Neural progenitor cell (in vitro differentiated cells): ENCODE results near the gene CACHD1. TPM values are rescaled to one million over a fixed set of nuclear protein-coding genes. Genes with fewer than 3 reads are reported as not detected.

Experiments used
- DNase-seq: peaks from one replicate; pipeline ENCODE4 v3.0.0-alpha.2; 2016; ENCODE audit warnings: low spot score
- H2AFZ ChIP-seq: fragments of 200-600 bp; sonication (generic); replicated peaks from 2 replicates; pipeline ENCODE4 v1.6.1; 2016; ENCODE audit warnings: antibody characterized with exemption
- H3F3A ChIP-seq: fragments of 200-600 bp; sonication (generic); 2 replicates; pipeline ENCODE4 v1.6.1; 2016; ENCODE audit warnings: antibody characterized with exemption, low read depth
- H3K27ac ChIP-seq: fragments of 200-600 bp; sonication (generic); 2 replicates; pipeline ENCODE4 v1.5.1; 2016; ENCODE audit warnings: mild to moderate bottlenecking
- H3K27me3 ChIP-seq: fragments of 200-600 bp; sonication (generic); 2 replicates; pipeline ENCODE4 v1.6.1; 2016; ENCODE audit warnings: mild to moderate bottlenecking, moderate library complexity
- H3K36me3 ChIP-seq: fragments of 200-600 bp; sonication (generic); 2 replicates; pipeline ENCODE4 v1.5.1; 2016
- H3K4me1 ChIP-seq: fragments of 200-600 bp; sonication (generic); 2 replicates; pipeline ENCODE4 v1.6.1; 2016; ENCODE audit warnings: mixed run types
- H3K4me2 ChIP-seq: fragments of 200-600 bp; sonication (generic); 2 replicates; pipeline ENCODE4 v1.6.1; 2016
- H3K4me3 ChIP-seq: fragments of 200-600 bp; sonication (generic); 2 replicates; pipeline ENCODE4 v1.5.1; 2016
- H3K79me2 ChIP-seq: fragments of 200-600 bp; sonication (generic); 2 replicates; pipeline ENCODE4 v1.6.1; 2016; ENCODE audit warnings: low read depth
- H3K9ac ChIP-seq: fragments of 200-600 bp; sonication (generic); 2 replicates; pipeline ENCODE4 v1.6.1; 2016
- H3K9me3 ChIP-seq: fragments of 200-600 bp; sonication (generic); 2 replicates; pipeline ENCODE4 v1.5.1; 2016; ENCODE audit warnings: low read depth
- H4K20me1 ChIP-seq: fragments of 200-600 bp; sonication (generic); 2 replicates; pipeline ENCODE4 v1.6.1; 2016; ENCODE audit warnings: low read depth
- H3K27ac Mint-ChIP-seq: 3 replicates; pipeline ENCODE4 v1.8.0; 2021; ENCODE audit warnings: mixed read lengths
- H3K27me3 Mint-ChIP-seq: 2 replicates; pipeline ENCODE4 v1.8.0; 2022; ENCODE audit warnings: low read depth, mild to moderate bottlenecking, inconsistent platforms, moderate library complexity, mixed read lengths; ENCODE audit not compliant: insufficient read depth
- H3K36me3 Mint-ChIP-seq: 3 replicates; pipeline ENCODE4 v1.8.0; 2021; ENCODE audit warnings: mixed read lengths
- H3K4me1 Mint-ChIP-seq: 3 replicates; pipeline ENCODE4 v1.8.0; 2021; ENCODE audit warnings: mixed read lengths
- H3K4me3 Mint-ChIP-seq: 3 replicates; pipeline ENCODE4 v1.8.0; 2021; ENCODE audit warnings: mild to moderate bottlenecking, moderate library complexity, mixed read lengths
- H3K9me3 Mint-ChIP-seq: 3 replicates; pipeline ENCODE4 v1.8.0; 2020; ENCODE audit warnings: mixed read lengths
- CTCF ChIP-seq: fragments of 200-600 bp; sonication (generic); IDR thresholded peaks from 2 replicates; pipeline ENCODE4 v1.5.1; 2017; ENCODE audit warnings: antibody characterized with exemption, mild to moderate bottlenecking
- EZH2 ChIP-seq: fragments of 200-600 bp; sonication (generic); IDR thresholded peaks from 2 replicates; pipeline ENCODE4 v1.6.1; 2017; ENCODE audit warnings: antibody characterized with exemption, mild to moderate bottlenecking, moderate library complexity
- EZH2phosphoT487 ChIP-seq: fragments of 200-600 bp; sonication (generic); IDR thresholded peaks from 2 replicates; pipeline ENCODE4 v1.6.1; 2017; ENCODE audit warnings: antibody characterized with exemption
- total RNA-seq: library from RNA; depleted of rRNA; stranded (reverse); fragments of >200 nt; gene quantifications from 2 replicates; pipeline ENCODE4 v1.2.3, GENCODE V29; 2015; ENCODE audit warnings: low replicate concordance

The CACHD1 gene
- total RNA-seq, 1 donor from 2014 or later = 61.0 TPM

DNA sequence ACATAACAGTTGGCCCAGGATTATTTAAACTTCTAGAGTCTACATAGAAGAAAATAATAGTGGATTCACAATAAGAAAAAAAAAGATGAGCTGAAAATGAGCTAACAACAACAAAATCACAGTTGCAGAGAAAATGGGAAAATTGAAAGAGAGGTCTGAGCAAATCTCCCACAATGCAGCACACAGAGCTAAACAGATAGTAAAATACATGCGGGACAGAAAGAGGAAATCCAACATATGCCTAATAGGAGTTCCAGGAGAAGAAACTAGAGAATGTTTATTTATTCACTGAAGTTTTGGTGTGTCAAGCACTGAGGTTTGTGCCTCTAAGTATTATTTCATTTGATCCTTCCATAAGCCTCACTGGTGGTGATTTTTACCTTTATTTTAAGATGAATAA, 45.5 kb upstream of the CACHD1 start:
- no peaks in the 10 kb centered on the region for H3K9me3 ChIP-seq
- Mint-ChIP-seq H3K4me3 (no peak overlapping the region), H3K4me1 (no peaks in the 10 kb centered on the region), H3K27me3 (peaks cover 2% of the 10 kb centered on the region), H3K36me3 (no peaks in the 10 kb centered on the region), H3K9me3 (no peaks in the 10 kb centered on the region), H3K27ac (no peak overlapping the region)
- H3K9ac ChIP-seq = no peak overlapping the region
- H2AFZ ChIP-seq = no peak overlapping the region
- no peaks in the 10 kb centered on the region for H3K27me3 ChIP-seq
- TF ChIP-seq EZH2 = no peak
- no peak for TF ChIP-seq CTCF
- TF ChIP-seq EZH2phosphoT487 = no peak
- DNase-seq = no peak
- H3K36me3 ChIP-seq = no peaks in the 10 kb centered on the region
- no peaks in the 10 kb centered on the region for H3K4me1 ChIP-seq
- no peaks in the 10 kb centered on the region for H3K79me2 ChIP-seq
- no peaks in the 10 kb centered on the region for H3F3A ChIP-seq
- no peak overlapping the region for H3K4me2 ChIP-seq
- no peaks in the 10 kb centered on the region for H4K20me1 ChIP-seq
- H3K27ac ChIP-seq = no peak overlapping the region
- no peak overlapping the region for H3K4me3 ChIP-seq

GRCh38 chr1:64425521-64425920, 44.4 kb upstream of the CACHD1 start:
- H3K4me2 ChIP-seq = no peak overlapping the region
- TF ChIP-seq CTCF = no peak
- no peak for TF ChIP-seq EZH2
- TF ChIP-seq EZH2phosphoT487 = no peak
- H3K27me3 Mint-ChIP-seq = peaks cover 2% of the 10 kb centered on the region
- H3K4me3 ChIP-seq = no peak overlapping the region
- no peak overlapping the region for H3K27ac ChIP-seq
- H3K79me2 ChIP-seq = no peaks in the 10 kb centered on the region
- no peak overlapping the region for H3K27ac Mint-ChIP-seq
- no peaks in the 10 kb centered on the region for H4K20me1 ChIP-seq
- H3K9ac ChIP-seq = no peak overlapping the region
- no peaks in the 10 kb centered on the region for H3K4me1 ChIP-seq
- no peak overlapping the region for H2AFZ ChIP-seq
- no peak overlapping the region for H3K4me3 Mint-ChIP-seq
- H3K4me1 Mint-ChIP-seq = no peaks in the 10 kb centered on the region
- H3K36me3 ChIP-seq = no peaks in the 10 kb centered on the region
- no peaks in the 10 kb centered on the region for H3K9me3 ChIP-seq
- no peaks in the 10 kb centered on the region for H3K27me3 ChIP-seq
- no peaks in the 10 kb centered on the region for H3F3A ChIP-seq
- no peaks in the 10 kb centered on the region for H3K9me3 Mint-ChIP-seq
- no peaks in the 10 kb centered on the region for H3K36me3 Mint-ChIP-seq
- no peak for DNase-seq

GRCh38 chr1:64426681-64427080, 43.2 kb upstream of the CACHD1 start:
- Mint-ChIP-seq H3K4me3 (no peak overlapping the region), H3K27me3 (peaks cover 2% of the 10 kb centered on the region), H3K4me1 (no peaks in the 10 kb centered on the region), H3K27ac (no peak overlapping the region), H3K9me3 (no peaks in the 10 kb centered on the region), H3K36me3 (no peaks in the 10 kb centered on the region)
- H3K9me3 ChIP-seq = no peaks in the 10 kb centered on the region
- H3K4me2 ChIP-seq = no peak overlapping the region
- H3K9ac ChIP-seq = no peak overlapping the region
- H3K36me3 ChIP-seq = no peaks in the 10 kb centered on the region
- H2AFZ ChIP-seq = no peak overlapping the region
- H3F3A ChIP-seq = no peaks in the 10 kb centered on the region
- no peak overlapping the region for H3K4me3 ChIP-seq
- H3K27ac ChIP-seq = no peak overlapping the region
- no peaks in the 10 kb centered on the region for H4K20me1 ChIP-seq
- H3K4me1 ChIP-seq = no peaks in the 10 kb centered on the region
- H3K27me3 ChIP-seq = no peaks in the 10 kb centered on the region
- TF ChIP-seq EZH2 (no peak), EZH2phosphoT487 (no peak), CTCF (no peak)
- DNase-seq = no peak
- no peaks in the 10 kb centered on the region for H3K79me2 ChIP-seq

DNA sequence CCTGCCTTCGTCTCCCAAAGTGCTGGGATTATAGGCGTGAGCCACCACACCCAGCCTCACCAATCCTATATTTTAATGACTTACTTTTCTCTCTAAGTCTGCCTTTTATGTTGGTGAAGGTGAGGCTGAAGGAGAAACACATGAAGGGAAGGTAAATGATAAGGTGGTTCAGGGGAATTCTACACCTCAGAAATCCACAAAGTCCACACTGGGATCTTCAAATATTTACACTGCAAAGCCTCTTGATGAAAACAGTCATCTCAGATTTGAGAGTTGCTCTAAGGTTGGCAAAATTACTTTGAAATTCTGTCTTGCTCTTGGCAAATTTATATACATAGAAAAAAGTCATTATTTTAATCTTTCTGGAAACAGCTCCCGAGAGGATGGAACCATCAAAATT, 42.0 kb upstream of the CACHD1 start:
- Mint-ChIP-seq H3K4me3 (no peak overlapping the region), H3K9me3 (no peaks in the 10 kb centered on the region), H3K27me3 (peaks cover 2% of the 10 kb centered on the region), H3K27ac (no peak overlapping the region), H3K4me1 (no peaks in the 10 kb centered on the region), H3K36me3 (no peaks in the 10 kb centered on the region)
- H3K4me3 ChIP-seq = no peak overlapping the region
- DNase-seq = no peak
- TF ChIP-seq CTCF = no peak
- TF ChIP-seq EZH2 = no peak
- TF ChIP-seq EZH2phosphoT487 = no peak
- no peak overlapping the region for H3K4me2 ChIP-seq
- no peaks in the 10 kb centered on the region for H3K4me1 ChIP-seq
- H2AFZ ChIP-seq = no peak overlapping the region
- no peaks in the 10 kb centered on the region for H3K79me2 ChIP-seq
- H3K9ac ChIP-seq = no peak overlapping the region
- H4K20me1 ChIP-seq = no peaks in the 10 kb centered on the region
- no peak overlapping the region for H3K27ac ChIP-seq
- H3F3A ChIP-seq = no peaks in the 10 kb centered on the region
- H3K27me3 ChIP-seq = no peaks in the 10 kb centered on the region
- no peaks in the 10 kb centered on the region for H3K36me3 ChIP-seq
- H3K9me3 ChIP-seq = no peaks in the 10 kb centered on the region
